Stimulated activated naive CD8-positive, alpha-beta T cell treated with anti-CD3 and anti-CD28 coated beads, Interleukin-15, amount 100 ng/mL, for 72 hours (primary cell): Measurements from ENCODE around the gene SNRPN.
A peak's percentile ranks its signal among the peaks of the same experiment; 100 is the strongest.
"Not testable (repeated sequence)": the region's sequence is repeated elsewhere in the genome, so short reads cannot be mapped to it uniquely, and the experiment has no call there.

Experiments
- ATAC-seq: fragments of 150-1000 bp; cut with Tn5 transposase; 2 replicates; pipeline ENCODE4 v1.10.0; 2021; ENCODE audit warnings: mild to moderate bottlenecking, moderate library complexity
- DNase-seq, 2 donors: peaks; one replicate each; pipeline ENCODE4 v3.0.0; 2021 to 2022
- H3K27ac Mint-ChIP-seq, 2 donors: one replicate each; pipeline ENCODE4 v1.8.0; 2022; ENCODE audit warnings: mild to moderate bottlenecking in 2 of 2, mixed read lengths in 2 of 2, moderate library complexity in 2 of 2
- H3K27me3 Mint-ChIP-seq: one replicate; pipeline ENCODE4 v1.8.0; 2022; ENCODE audit warnings: mixed read lengths
- H3K4me1 Mint-ChIP-seq: one replicate; pipeline ENCODE4 v1.8.0; 2022; ENCODE audit warnings: mild to moderate bottlenecking, mixed read lengths
- H3K4me3 Mint-ChIP-seq, 2 donors: one replicate each; pipeline ENCODE4 v1.8.0; 2022; ENCODE audit warnings: mild to moderate bottlenecking in 2 of 2, mixed read lengths in 2 of 2, moderate library complexity in 1 of 2
- H3K9me3 Mint-ChIP-seq, 2 donors: one replicate each; pipeline ENCODE4 v1.8.0; 2022; ENCODE audit warnings: mixed read lengths in 2 of 2

Gene SNRPN

DNA sequence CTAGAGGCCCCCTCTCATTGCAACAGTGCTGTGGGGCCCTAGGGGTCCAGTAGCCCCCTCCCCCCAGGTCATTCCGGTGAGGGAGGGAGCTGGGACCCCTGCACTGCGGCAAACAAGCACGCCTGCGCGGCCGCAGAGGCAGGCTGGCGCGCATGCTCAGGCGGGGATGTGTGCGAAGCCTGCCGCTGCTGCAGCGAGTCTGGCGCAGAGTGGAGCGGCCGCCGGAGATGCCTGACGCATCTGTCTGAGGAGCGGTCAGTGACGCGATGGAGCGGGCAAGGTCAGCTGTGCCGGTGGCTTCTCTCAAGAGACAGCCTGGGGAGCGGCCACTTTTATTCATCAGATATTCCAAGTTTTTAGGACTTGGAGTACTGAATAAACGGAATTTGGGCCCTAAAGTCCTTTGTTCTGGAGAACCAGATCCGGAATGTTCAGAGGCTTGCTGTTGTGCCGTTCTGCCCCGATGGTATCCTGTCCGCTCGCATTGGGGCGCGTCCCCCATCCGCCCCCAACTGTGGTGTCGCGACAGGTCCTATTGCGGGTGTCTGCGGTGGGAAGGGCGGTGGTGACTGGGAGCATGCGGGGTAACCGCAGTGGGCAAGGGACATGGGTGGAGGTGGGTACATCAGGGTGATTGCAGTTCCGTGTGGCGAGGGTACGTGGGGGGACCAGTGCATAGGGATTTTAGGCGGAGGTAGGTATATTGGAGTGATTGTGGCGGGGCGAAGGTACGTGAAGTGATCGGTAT, at the start of gene SNRPN, which contains the start of gene SNURF:
Gene SNRPN (plus strand): TSS at position 205 of the 748 bp plus-strand sequence. CDS start 19,467 bp downstream, outside the sequence.
Gene SNURF (plus strand): TSS at position 205 of the 748 bp plus-strand sequence. CDS start 62 bp downstream, at position 267.
- no peaks in the 10 kb centered on the region for H3K27me3 Mint-ChIP-seq
- no peaks in the 10 kb centered on the region for H3K9me3 Mint-ChIP-seq
- ATAC-seq (peak; percentile 81), DNase-seq (peak; percentile 55 to 76)
- H3K4me1 Mint-ChIP-seq, result no peaks in the 10 kb centered on the region
- H3K4me3 Mint-ChIP-seq, result peak within 1 kb of the TSS; percentile 87 to 90
- peak within 1 kb of the TSS; percentile 95 to 96 for H3K27ac Mint-ChIP-seq

DNA sequence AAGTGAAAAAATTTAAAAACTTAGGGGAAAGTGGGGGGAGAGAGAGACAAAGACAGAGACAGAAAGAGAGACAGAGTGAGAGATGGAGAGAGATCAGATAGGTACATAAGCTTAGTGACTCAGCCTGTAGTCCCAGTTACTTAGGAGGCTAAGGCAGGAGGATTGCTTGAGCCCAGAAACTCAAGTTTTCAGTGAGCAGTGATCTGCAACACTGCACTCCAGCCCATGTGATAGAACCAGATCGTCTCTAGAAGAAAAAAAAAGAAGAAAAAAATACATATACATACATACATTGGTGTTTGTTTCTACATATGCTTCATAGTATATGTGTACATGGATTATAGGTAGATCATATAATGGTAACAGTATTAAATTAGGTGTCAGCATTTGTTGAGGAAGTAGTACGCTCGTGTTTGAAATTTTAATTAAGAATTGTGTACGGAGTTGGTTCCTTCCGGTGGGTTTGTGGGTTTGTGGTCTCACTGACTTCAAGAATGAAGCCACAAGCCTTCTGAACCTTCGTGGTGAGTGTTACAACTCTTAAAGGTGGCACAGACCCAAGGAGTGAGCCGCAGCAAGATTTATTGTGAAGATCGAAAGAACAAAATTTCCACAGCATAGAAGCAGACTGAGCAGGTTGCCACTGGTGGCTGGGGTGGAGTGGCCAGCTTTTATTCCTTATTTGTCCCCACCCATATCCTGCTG, 38.3 kb upstream of the SNRPN start:
- H3K4me3 Mint-ChIP-seq, result peak overlapping the region in 1 of 2 donors; percentile 19
- DNase-seq, result peak; percentile 5 to 25
- H3K27me3 Mint-ChIP-seq, result no peaks in the 10 kb centered on the region
- peak overlapping the region in 1 of 2 donors; percentile 37 for H3K27ac Mint-ChIP-seq
- peaks cover 11% of the 10 kb centered on the region for H3K4me1 Mint-ChIP-seq
- H3K9me3 Mint-ChIP-seq, result peaks cover 19 to 48% of the 10 kb centered on the region in 2 donors
- peak; percentile 70 for ATAC-seq

DNA sequence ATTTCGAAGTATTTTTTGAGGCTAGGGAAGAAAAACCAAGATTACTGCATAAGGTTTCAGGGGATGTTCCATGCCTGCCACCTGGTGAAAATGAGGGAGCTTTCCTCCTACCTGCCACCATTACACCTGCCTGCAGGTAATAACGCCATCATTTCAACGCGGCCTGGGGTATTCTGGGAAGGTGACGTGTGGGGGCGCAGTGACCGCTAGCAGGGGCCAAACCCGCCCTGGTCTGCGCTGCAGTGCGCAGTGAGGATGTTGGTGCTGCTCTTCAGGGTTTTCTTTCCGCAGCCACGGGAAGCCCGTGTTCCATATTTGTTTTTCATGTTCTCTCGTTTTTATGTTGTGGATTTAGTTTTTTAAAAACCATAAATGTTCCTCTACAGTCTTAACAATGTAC, 37.4 kb upstream of the SNRPN start:
- Mint-ChIP-seq H3K27ac (no peak overlapping the region), H3K9me3 (peaks cover 19 to 39% of the 10 kb centered on the region in 2 donors), H3K27me3 (no peaks in the 10 kb centered on the region), H3K4me1 (peaks cover 11% of the 10 kb centered on the region), H3K4me3 (no peak overlapping the region)
- DNase-seq (no peak), ATAC-seq (no peak)

DNA sequence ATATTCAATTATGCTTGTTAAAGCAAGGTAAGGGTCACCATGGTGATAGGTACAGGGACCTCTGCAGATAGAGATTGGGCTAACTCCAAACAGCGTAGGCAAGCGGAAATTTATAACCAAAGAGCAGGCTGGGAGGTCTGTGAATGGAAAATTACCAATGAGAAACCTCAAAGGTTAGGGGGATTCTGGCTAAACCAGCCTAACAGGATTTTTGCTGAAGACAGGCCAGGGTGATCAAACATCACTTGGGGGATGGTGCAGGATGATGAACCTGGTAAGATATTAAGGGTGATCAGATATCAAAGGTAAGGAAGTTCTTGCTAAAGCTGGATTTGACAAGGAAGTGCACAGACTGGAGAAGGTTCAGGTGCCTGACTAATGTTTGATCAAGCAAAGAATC, 35.3 kb upstream of the SNRPN start:
- H3K27me3 Mint-ChIP-seq, result no peaks in the 10 kb centered on the region
- H3K27ac Mint-ChIP-seq, result no peak overlapping the region
- H3K9me3 Mint-ChIP-seq, result peaks cover 21 to 39% of the 10 kb centered on the region in 2 donors
- peaks cover 11% of the 10 kb centered on the region for H3K4me1 Mint-ChIP-seq
- H3K4me3 Mint-ChIP-seq, result no peak overlapping the region
- no peak for DNase-seq
- no peak for ATAC-seq

DNA sequence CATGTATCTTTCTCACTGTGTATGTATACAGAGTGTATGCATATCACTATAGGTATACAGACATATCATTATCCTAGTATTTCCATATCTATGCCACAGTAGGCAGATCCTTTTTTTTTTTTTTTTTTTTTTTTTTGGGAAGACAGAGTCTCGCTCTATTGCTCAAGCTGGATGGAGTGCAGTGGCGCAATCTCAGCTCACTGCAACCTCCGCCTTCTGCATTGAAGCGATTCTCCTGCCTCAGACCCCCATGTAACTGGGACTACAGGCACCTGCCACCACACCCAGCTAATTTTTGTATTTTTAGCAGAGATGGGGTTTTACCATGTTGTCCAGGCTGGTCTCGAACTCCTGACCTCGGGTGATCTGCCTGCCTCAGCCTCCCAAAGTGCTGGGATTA, 32.0 kb upstream of the SNRPN start:
- H3K4me1 Mint-ChIP-seq, H3K27ac Mint-ChIP-seq: not testable (repeated sequence)

DNA sequence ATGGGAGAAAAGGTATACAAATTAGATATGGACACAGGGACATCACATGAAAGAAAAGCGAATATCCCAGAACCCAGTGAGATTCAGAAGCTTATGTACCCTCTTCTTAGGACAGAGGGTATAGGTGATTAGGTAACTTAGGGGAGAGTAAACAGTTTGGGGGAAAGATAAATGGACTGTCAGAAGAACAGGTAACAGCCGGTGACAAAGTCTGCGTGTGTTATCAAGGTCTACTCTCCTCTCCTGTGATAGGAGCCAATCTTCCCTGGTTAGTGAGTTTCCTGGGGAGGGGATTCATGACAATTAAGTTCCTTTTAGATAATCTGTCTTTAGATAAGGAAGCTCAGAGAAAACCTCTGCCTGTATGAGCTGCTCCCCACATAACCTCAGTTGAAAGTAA, 30.6 kb upstream of the SNRPN start:
- no peaks in the 10 kb centered on the region for H3K4me1 Mint-ChIP-seq
- DNase-seq, result no peak
- H3K4me3 Mint-ChIP-seq, result no peak overlapping the region
- H3K9me3 Mint-ChIP-seq, result peaks cover 6 to 22% of the 10 kb centered on the region in 2 donors
- no peaks in the 10 kb centered on the region for H3K27me3 Mint-ChIP-seq
- no peak for ATAC-seq
- H3K27ac Mint-ChIP-seq, result no peak overlapping the region

More for the DNA sequence above, 32.0 kb upstream of the SNRPN start:
- H3K9me3 Mint-ChIP-seq, result peaks cover 6 to 18% of the 10 kb centered on the region in 2 donors
- H3K27me3 Mint-ChIP-seq, H3K4me3 Mint-ChIP-seq, DNase-seq, ATAC-seq: not testable (repeated sequence)

DNA sequence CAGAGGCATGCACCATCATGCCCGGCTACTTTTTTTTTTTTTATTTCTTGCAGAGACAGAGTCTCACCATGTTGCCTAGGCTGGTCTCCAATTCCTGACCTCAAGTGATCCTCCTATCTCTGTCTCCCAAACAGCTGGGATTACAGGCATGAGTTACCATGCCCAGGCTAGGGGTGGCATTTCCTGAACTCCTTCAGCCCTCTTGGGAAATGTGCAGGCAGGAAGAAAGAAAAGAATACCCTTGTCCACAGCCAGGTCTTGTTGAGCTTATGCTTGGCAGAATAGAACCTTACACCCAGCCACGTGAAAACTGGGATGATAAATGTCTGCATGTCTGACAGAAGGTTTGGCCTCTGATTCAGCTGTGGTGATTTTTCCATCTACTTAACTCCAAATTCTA, 30.2 kb upstream of the SNRPN start:
- Mint-ChIP-seq H3K4me1 (no peaks in the 10 kb centered on the region), H3K9me3 (peaks cover 6 to 23% of the 10 kb centered on the region in 2 donors), H3K4me3 (no peak overlapping the region)

DNA sequence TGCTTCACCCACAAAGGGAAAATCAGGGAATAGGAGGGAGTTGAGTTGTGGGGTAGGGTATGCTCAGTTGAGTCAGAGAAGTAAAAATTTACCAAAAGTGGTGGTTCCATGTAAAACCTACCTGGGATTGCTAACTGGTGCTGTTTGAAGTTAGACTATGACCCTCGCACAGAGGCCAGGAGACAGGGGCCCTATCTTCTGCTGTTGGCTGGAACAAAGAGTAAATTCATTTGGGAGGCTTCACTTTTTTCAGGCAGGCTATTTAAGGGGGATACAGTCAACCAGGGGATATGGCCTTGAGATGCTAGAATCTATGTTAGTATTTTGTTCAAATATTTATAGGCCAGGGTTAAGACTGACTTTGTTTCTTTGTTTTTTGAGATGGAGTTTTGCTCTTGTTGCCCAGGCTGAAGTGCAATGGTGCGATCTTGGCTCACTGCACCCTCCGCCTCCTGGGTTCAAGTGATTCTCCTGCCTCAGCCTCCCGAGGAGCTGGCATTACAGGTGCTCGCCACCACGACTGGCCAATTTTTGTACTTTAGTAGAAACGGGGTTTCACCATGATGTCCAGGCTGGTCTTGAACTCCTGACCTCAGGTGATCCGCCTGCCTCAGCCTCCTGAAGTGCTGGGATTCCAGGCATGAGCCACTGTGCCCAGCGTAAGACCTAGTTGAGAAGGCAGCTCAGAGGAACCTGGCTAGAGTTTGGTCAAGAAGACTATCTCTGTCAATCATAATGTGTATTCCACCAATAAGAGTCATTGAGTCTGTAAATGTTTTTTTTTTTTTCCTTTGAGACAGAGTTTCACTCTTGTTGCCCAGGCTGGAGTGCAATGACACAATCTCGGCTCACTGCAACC, 22.7 kb upstream of the SNRPN start:
- not testable (repeated sequence) for H3K27ac Mint-ChIP-seq, H3K27me3 Mint-ChIP-seq, H3K4me1 Mint-ChIP-seq, ATAC-seq, H3K4me3 Mint-ChIP-seq, DNase-seq
- peaks cover 26 to 46% of the 10 kb centered on the region in 2 donors for H3K9me3 Mint-ChIP-seq

More for the DNA sequence above, 30.2 kb upstream of the SNRPN start:
- no peaks in the 10 kb centered on the region for H3K27me3 Mint-ChIP-seq
- DNase-seq (no peak), ATAC-seq (no peak)
- H3K27ac Mint-ChIP-seq, result no peak overlapping the region

DNA sequence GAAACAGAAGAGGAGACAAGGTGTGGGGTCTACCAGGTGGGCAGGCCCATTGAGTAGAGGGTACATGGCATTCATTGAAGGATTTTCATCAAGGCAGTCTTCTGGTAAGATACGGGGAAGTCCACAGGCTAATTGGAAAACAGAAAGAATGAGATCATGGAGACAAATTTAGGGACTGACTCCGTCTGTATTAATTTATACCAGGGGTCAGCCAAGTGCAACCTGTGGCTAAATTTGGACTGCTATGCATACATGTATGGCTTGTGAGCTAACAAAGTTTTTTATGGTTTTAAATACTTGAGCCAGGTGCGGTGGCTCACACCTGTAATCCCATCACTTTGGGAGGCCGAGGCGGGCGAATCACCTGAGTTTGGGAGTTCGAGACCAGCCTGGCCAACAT, 21.1 kb upstream of the SNRPN start:
- H3K27ac Mint-ChIP-seq, result no peak overlapping the region
- H3K4me3 Mint-ChIP-seq, result no peak overlapping the region
- ATAC-seq (no peak), DNase-seq (no peak)
- H3K9me3 Mint-ChIP-seq, result peaks cover 31 to 52% of the 10 kb centered on the region in 2 donors
- H3K4me1 Mint-ChIP-seq, result no peaks in the 10 kb centered on the region
- H3K27me3 Mint-ChIP-seq, result no peaks in the 10 kb centered on the region

DNA sequence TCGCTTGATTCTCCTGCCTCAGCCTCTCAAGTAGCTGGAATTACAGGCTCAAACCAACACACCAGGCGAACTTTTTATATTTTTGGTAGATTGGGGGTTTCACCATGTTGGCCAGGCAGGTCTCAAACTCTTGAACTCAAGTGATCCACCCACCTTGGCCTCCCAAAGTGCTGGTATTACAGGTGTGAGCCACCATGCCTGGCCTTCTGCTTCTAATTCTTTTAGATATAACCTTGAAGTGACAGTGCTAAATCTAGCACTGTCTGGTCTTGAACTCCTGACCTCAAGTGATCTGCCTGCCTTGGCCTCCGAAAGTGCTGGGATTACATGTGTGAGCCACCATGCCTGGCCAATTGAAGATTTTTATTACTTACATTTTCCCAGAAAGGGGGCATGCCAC, 16.6 kb upstream of the SNRPN start:
- not testable (repeated sequence) for DNase-seq, H3K27ac Mint-ChIP-seq, H3K4me3 Mint-ChIP-seq, H3K4me1 Mint-ChIP-seq, ATAC-seq, H3K27me3 Mint-ChIP-seq
- peaks cover 35 to 45% of the 10 kb centered on the region in 2 donors for H3K9me3 Mint-ChIP-seq

DNA sequence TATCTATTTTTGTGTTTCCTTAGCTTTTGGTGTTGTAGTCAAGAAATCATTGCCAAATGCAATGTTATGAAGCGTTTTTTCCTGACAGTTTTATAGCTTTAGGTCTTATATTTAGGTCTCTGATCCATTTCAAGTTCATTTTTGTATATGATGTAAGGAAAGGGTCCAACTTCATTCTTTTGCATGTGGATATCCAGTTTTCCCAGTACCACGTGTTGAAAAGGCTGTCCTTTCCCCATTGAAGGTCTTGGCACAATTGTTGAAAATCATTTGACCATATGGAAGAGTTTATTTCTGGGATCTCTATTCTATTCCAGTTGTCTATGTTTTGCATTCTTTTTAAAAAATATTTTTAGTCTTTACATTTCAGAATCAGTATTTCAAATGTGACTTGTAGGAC, 14.6 kb upstream of the SNRPN start:
- no peak for ATAC-seq
- H3K4me1 Mint-ChIP-seq, result no peaks in the 10 kb centered on the region
- peaks cover 27 to 38% of the 10 kb centered on the region in 2 donors for H3K9me3 Mint-ChIP-seq
- no peak overlapping the region for H3K27ac Mint-ChIP-seq
- no peak for DNase-seq
- no peak overlapping the region for H3K4me3 Mint-ChIP-seq
- no peaks in the 10 kb centered on the region for H3K27me3 Mint-ChIP-seq

DNA sequence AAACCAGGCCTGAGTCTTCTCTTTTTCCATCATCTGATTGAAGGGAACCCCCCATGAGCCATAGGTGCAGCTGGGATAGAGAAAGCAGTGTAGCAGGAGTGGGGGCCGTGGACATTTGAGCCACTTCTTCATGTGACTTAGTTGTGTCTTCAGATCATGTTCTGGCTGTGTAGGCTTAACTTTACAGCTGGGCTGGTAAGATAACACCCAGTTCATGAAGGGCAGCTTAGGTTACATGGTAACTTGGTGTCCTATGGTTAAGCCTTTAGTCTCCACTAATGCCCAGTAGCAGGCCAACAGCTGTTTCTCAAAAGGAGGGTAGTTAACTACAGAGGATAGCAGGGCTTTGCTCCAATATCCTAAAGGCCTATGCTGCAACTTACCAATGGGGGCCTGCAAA, 11.4 kb upstream of the SNRPN start:
- DNase-seq (no peak), ATAC-seq (no peak)
- no peaks in the 10 kb centered on the region for H3K4me1 Mint-ChIP-seq
- H3K27ac Mint-ChIP-seq, result no peak overlapping the region
- no peaks in the 10 kb centered on the region for H3K27me3 Mint-ChIP-seq
- H3K9me3 Mint-ChIP-seq, result peaks cover 15 to 21% of the 10 kb centered on the region in 2 donors
- H3K4me3 Mint-ChIP-seq, result no peak overlapping the region

DNA sequence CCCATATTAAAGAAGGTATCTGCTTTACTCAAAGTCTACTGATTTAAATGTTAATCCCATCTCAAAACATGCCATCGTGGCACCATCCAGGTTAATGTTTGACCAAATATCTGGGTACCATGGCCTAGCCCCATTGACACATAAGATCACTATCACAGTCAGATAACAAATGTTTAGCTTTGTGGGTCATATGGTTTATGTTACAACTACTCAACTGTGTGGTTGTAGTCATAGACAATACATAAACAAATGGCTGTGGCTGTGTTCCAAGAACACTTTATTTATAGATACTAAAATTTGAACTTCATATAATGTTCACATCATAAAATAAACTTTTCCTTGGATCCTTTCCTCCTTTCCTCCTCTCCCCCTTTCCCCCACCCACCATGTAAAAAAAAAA, 9.8 kb upstream of the SNRPN start:
- Mint-ChIP-seq H3K4me1 (no peaks in the 10 kb centered on the region), H3K4me3 (no peak overlapping the region), H3K27ac (no peak overlapping the region), H3K27me3 (no peaks in the 10 kb centered on the region), H3K9me3 (peaks cover 10 to 15% of the 10 kb centered on the region in 2 donors)
- ATAC-seq, result no peak
- no peak for DNase-seq

DNA sequence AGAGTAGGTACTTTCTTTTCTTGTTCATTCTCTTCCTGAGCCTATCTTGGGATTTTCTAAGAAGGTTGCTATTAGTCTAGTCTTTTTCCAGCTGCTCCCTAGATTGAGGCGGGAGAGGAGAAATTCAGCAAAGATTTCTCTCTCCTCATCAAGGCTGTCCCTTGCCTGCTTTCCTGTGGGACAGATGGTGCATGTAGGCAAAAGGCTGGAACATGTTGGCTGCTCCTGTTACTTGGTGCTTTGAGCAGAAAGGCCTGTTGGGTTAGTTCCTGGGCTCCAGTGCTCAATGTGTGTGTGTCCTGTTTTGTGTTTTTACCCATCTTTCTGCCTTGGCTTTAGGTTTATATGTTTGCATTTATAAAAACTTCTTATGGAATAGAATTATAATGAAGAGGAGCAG, 9.1 kb upstream of the SNRPN start:
- H3K27ac Mint-ChIP-seq, result no peak overlapping the region
- H3K9me3 Mint-ChIP-seq, result peaks cover 4 to 10% of the 10 kb centered on the region in 2 donors
- H3K27me3 Mint-ChIP-seq, result no peaks in the 10 kb centered on the region
- no peak overlapping the region for H3K4me3 Mint-ChIP-seq
- DNase-seq, result no peak
- H3K4me1 Mint-ChIP-seq, result no peaks in the 10 kb centered on the region
- ATAC-seq, result no peak

DNA sequence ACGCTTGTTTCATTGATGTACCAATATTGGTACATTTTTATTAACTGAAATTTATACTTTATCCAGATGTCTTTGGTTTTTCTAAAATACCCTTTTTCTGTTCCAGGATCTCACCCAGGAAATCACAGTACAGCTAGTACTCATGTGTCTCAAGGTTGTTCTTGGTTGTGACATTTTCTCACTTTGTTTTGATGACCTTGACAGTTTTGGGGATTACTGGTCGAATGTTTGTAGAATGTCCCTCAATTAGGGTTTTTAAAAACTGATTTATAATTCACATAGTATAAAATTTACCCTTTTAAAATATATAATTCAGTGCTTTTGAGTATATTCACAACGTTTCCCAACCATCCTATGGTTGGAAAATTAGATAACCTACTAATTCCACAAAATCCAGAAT, 6.3 kb upstream of the SNRPN start:
- Mint-ChIP-seq H3K27ac (no peak overlapping the region), H3K4me3 (no peak overlapping the region), H3K27me3 (no peaks in the 10 kb centered on the region), H3K4me1 (no peaks in the 10 kb centered on the region), H3K9me3 (no peaks in the 10 kb centered on the region)
- DNase-seq, result no peak
- no peak for ATAC-seq
